Esophagus muscularis mucosa (tissue), 3 donors: ENCODE data around the gene COL16A1.

Experiments
- POLR2A ChIP-seq: fragments of 450-650 bp; IDR thresholded peaks from one replicate; pipeline ENCODE4 v1.6.1; 2017; ENCODE audit warnings: antibody characterized with exemption, moderate library complexity, mild to moderate bottlenecking, low read depth
- TF ChIP-seq, protein P1 (sequence below), 3 experiments: fragments of 200-600 bp in 2 of 3; fragments of 450-650 bp in 1 of 3; sonication (generic) in 2 of 3; IDR thresholded peaks; one replicate each; pipeline ENCODE4 v1.5.1; 2017 to 2019; ENCODE audit warnings: antibody characterized with exemption in 3 of 3, mild to moderate bottlenecking in 2 of 3, moderate library complexity in 1 of 3

DNA sequence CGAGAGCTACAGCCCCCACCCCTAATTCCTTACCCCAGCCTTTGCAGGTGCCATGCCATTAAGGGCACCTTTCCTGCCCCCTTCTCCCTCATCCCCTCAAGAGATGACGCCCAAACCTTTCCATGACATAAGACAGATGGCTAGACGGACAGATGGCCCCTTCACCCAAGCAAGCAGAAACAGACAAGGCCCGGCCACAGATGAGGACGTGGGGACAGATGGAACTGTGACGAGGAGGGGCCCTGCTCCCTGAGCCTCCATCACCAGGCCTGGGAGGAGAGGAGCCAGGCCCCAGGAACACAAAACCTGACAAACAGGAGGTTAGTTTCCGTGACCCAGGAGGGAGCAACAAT lies 34.4 kb downstream of the COL16A1 start:
- TF ChIP-seq, protein P1, sequence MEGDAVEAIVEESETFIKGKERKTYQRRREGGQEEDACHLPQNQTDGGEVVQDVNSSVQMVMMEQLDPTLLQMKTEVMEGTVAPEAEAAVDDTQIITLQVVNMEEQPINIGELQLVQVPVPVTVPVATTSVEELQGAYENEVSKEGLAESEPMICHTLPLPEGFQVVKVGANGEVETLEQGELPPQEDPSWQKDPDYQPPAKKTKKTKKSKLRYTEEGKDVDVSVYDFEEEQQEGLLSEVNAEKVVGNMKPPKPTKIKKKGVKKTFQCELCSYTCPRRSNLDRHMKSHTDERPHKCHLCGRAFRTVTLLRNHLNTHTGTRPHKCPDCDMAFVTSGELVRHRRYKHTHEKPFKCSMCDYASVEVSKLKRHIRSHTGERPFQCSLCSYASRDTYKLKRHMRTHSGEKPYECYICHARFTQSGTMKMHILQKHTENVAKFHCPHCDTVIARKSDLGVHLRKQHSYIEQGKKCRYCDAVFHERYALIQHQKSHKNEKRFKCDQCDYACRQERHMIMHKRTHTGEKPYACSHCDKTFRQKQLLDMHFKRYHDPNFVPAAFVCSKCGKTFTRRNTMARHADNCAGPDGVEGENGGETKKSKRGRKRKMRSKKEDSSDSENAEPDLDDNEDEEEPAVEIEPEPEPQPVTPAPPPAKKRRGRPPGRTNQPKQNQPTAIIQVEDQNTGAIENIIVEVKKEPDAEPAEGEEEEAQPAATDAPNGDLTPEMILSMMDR (IDR thresholded peaks at IDR 0.05): no peak
- TF ChIP-seq POLR2A: no peak
